ENCODE results near the gene NDRG3. TPM values are rescaled to one million over a fixed set of nuclear protein-coding genes. Genes with fewer than 3 reads are reported as not detected.

Gene NDRG3
- total and polyA plus RNA-seq, 2 of the 4 experiments (the other 2 are of a cell fraction), result 24.8 to 34.2 TPM

- Histone ChIP-seq H2AK5ac (ENCODE audit: low read depth, low read length) (no peak overlapping the region), H3K18ac (ENCODE audit: low read depth, low read length) (no peak overlapping the region), H2BK5ac (ENCODE audit: low read depth, low read length, poor library complexity, severe bottlenecking) (no peak overlapping the region), H2AK9ac (replicated peaks; ENCODE audit: low read depth, low read length, poor library complexity) (no peak overlapping the region), H3K9ac (ENCODE audit: low read depth, low read length) (no peak overlapping the region), H3K79me1 (ENCODE audit: low read depth in 1 of 2, low read length in 2 of 2) (no peaks in the 10 kb centered on the region), H3K4me3 (ENCODE audit: insufficient read depth, low read depth, low read length) (no peak overlapping the region), H4K20me1 (ENCODE audit: insufficient read depth, low read length) (no peaks in the 10 kb centered on the region), H2BK120ac (ENCODE audit: low read depth, low read length) (no peak overlapping the region), H2AFZ (replicated peaks; ENCODE audit: low read length, poor library complexity) (peak overlapping the region; percentile 60), H3K4ac (ENCODE audit: low read depth, low read length) (no peak overlapping the region), H4K91ac (ENCODE audit: insufficient read depth, low read depth, low read length) (no peak overlapping the region), H4K5ac (ENCODE audit: low read depth, low read length) (no peak overlapping the region), H3K14ac (replicated peaks; ENCODE audit: low read depth, low read length) (no peak overlapping the region), H3K4me2 (ENCODE audit: low read depth, low read length) (no peak overlapping the region), H3K27ac (ENCODE audit: insufficient read depth, low read length) (no peak overlapping the region), H3K4me1 (ENCODE audit: control insufficient read depth, insufficient read depth, low read length) (no peaks in the 10 kb centered on the region; the same call in 1 of the 2 replicates), H2BK20ac (ENCODE audit: low read depth, low read length) (no peak overlapping the region), H2BK15ac (ENCODE audit: low read depth, low read length) (no peak overlapping the region), H3K9me3 (ENCODE audit: control insufficient read depth, insufficient read depth, low read length) (no peaks in the 10 kb centered on the region), H4K8ac (ENCODE audit: low read depth in 2 of 2, low read length in 2 of 2) (no peak overlapping the region), H3K36me3 (ENCODE audit: control insufficient read depth, insufficient read depth, low read length) (no peaks in the 10 kb centered on the region), H3K56ac (ENCODE audit: extremely low read depth, insufficient read depth, low read length) (no peak overlapping the region), H3K9me1 (ENCODE audit: insufficient read depth, low read length) (no peaks in the 10 kb centered on the region), H3K27me3 (ENCODE audit: control insufficient read depth, insufficient read depth, low read length) (no peaks in the 10 kb centered on the region), H3K23ac (ENCODE audit: low read depth, low read length) (no peak overlapping the region)
- no peak for DNase-seq
- ATAC-seq (ENCODE audit: low read depth), result peak; percentile 63
- POLR2A ChIA-PET (ENCODE audit: unreplicated experiment), result no interaction called here
- intact Hi-C loops (cut with micrococcal nuclease) (no loop called here), dilution Hi-C loops (cut with HindIII; ENCODE audit: low sequenced_read_pairs, unreplicated experiment) (no loop called here), in situ Hi-C loops (cut with MboI; ENCODE audit: low sequenced_read_pairs) (no loop called here)
- CTCF ChIA-PET, result interaction anchor here (0.5 to 1.4 kb wide), 3 partner anchors 36 to 131 kb away, joined by 3 to 7 read pairs (median 3); no protein-coding TSS in a partner anchor
- no TSS peak for BruUV-seq (replicated peaks)
- 24% methylated on average over 2 of the region's 14 CpGs; no CpG with 5 or more reads in 1 of the 2 experiments for WGBS, 2 experiments (ENCODE audit: extremely low coverage in 2 of 2, insufficient read length in 1 of 2)
- TF ChIP-seq FOS (IDR thresholded peaks at IDR 0.05; ENCODE audit: low read depth, low read length) (no peak), CHD1 (IDR thresholded peaks at IDR 0.05; ENCODE audit: low read depth, low read length) (no peak), POLR2A (IDR thresholded peaks at IDR 0.05; ENCODE audit: low read depth, low read length) (no peak), CEBPB (IDR thresholded peaks at IDR 0.05; ENCODE audit: low read depth, low read length) (no peak), NFE2L2 (IDR thresholded peaks at IDR 0.05; ENCODE audit: low read depth, low read length) (no peak), MAZ (IDR thresholded peaks at IDR 0.05; ENCODE audit: borderline replicate concordance, low read depth, low read length) (no peak), RCOR1 (IDR thresholded peaks at IDR 0.05; ENCODE audit: insufficient replicate concordance, low read length) (no peak), SMC3 (IDR thresholded peaks at IDR 0.05; ENCODE audit: low read depth, low read length) (no peak), BHLHE40 (IDR thresholded peaks at IDR 0.05; ENCODE audit: low read depth, low read length) (no peak), ELK1 (IDR thresholded peaks at IDR 0.05; ENCODE audit: borderline replicate concordance, low read depth, low read length) (no peak), RFX5 (IDR thresholded peaks at IDR 0.05; ENCODE audit: low read depth, low read length) (no peak), MXI1 (IDR thresholded peaks at IDR 0.05; ENCODE audit: borderline replicate concordance, low read depth, low read length) (no peak), RAD21 (IDR thresholded peaks at IDR 0.05; ENCODE audit: low read length) (no peak), USF2 (IDR thresholded peaks at IDR 0.05; ENCODE audit: low read depth, low read length) (no peak), CTCF (conservative IDR thresholded peaks at IDR 0.05; ENCODE audit: low read depth, low read length) (no peak)
Observed at GRCh38 chr20:36624068-36624943, 121.6 kb downstream of the NDRG3 start.
